SIG-M5 treated with dmso at 0.1 percent for 504 hours (cell line): ENCODE results near the gene TULP1.
A peak's percentile ranks its signal among the peaks of the same experiment; 100 is the strongest.
"Not testable (repeated sequence)": the region's sequence is repeated elsewhere in the genome, so short reads cannot be mapped to it uniquely, and the experiment has no call there.

Source experiments
- DNase-seq: peaks from one replicate; lab custom pipeline; 2025; ENCODE audit not compliant: unreplicated experiment; lab: John Stamatoyannopoulos, UW

TULP1 gene

DNA sequence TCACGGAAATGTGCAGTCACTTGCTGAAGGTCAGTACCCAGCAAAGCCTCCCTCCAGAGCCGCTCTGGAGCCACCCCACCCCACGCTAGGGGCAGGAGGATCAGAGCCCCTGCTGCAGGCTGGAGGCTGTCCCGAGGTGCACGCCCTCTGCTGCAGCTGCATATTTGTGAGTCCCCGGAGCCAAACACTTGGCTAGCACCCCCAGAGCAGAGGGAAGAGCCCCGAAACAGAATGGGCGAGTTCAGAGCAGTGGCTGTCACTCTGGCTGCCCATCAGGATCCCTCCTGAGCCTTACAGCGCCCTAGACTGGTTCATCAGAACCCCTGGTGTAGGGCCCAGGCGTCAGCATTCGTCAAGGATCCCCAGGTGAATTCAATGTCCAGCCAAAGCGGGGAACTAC is 9.5 kb upstream of the TULP1 start:
- no peak for DNase-seq

GRCh38 chr6:35521235-35521634 is 8.5 kb upstream of the TULP1 start:
- DNase-seq, result no peak

- DNase-seq, result no peak
Observed at GRCh38 chr6:35519313-35520015, 6.8 kb upstream of the TULP1 start.

- no peak for DNase-seq
Observed at GRCh38 chr6:35518566-35519312, 6.0 kb upstream of the TULP1 start.

GRCh38 chr6:35517978-35518377 is 5.3 kb upstream of the TULP1 start:
- not testable (repeated sequence) for DNase-seq

- DNase-seq, result no peak
Observed at GRCh38 chr6:35516712-35517111, 4.0 kb upstream of the TULP1 start.

GRCh38 chr6:35515939-35516338 is 3.2 kb upstream of the TULP1 start:
- not testable (repeated sequence) for DNase-seq

- DNase-seq, result no peak
Observed at GRCh38 chr6:35514587-35514986, 1.9 kb upstream of the TULP1 start.

DNA sequence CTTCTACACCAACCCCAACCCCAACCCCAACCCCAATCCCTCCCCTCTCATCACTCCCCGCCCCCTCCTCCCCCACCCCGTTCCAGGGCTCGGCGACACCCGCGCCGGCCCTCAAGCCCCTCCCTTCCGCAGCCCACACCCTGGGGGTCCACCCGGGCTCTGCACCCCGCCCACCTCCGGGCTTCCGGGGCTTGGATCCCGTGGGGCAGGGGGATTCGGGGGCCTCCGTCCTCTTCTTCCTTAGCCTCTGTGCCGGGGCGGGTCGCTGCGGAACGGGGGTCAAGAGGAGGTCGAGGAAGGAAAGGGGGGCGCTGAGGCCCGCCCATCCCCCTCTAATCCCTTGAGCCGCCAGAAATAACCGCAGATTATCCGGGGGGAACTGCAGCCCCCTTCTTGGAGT is 690 bp downstream of the TULP1 start:
- no peak for DNase-seq

DNA sequence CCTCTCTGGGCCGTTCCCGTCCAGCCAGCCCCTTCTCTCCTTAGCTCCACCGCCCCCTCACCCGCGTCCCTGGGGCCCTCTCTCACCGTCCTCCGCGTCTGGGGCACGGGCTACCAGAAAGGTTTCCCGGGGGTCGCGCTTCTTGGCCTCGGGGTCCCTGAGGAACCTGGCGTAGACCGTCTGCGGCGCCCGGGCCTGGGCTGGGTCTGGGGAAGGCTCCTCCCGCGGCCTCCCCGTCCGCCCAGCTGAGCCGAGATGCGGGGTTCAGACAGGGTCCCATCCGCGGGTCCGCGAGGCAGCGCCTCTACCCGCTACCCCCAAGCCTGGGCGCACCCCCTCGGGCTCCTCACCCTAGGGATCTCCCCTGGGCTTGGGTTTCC is 1.1 kb downstream of the TULP1 start:
- DNase-seq, result no peak

DNA sequence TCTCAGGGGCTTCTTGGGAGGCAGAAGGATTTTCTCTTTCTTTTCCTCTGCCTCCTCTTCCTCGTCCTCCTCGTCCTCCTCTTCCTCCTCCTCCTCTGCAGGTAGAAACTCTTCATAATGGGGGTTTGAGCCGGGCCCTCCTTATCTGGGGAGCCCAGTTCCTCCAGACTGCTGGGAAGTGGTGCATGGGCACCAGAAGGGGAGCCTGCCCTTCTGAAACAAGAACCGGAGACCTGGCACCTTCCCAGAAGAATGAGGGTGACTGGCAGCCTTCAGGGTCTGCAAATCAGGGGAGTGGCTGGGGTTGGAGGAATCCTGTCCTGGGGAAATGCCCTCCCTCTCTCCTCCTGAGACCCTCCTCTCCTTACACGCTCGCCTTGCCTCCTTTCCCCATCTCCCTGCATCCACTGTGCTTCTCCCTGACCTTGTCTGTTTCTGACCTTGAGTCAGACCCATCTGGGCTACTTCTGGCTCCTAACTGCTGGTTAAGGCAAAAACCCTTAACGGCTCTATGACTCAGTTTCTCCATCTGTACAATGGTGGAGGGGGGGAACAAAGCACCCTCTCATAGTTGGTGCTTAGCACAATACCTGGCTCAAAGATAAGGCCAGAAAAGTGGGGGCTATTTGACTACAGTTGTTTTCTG is 1.7 kb downstream of the TULP1 start:
- DNase-seq, result no peak

DNA sequence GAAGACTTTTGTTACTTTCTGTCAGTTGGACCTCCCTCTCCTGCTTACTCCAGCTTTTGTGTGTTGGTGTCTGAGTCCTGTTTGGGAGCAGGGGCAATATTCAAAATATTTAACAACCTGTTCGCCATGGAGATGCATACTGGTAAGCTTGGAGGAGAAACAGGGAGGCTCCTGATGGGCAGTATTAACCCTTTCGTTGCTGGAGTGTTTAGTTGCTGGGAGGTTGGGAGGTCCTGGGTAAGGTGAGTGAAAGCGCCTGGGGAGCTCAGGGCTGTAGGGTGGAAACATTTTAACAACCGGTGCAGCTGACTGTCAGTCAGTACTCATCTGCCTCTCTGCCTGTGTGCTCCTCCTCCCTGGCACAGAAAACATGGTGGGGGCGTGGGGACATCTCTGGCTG is 4.2 kb downstream of the TULP1 start:
- DNase-seq, result no peak

GRCh38 chr6:35508027-35508426 is 4.7 kb downstream of the TULP1 start:
- no peak for DNase-seq

DNA sequence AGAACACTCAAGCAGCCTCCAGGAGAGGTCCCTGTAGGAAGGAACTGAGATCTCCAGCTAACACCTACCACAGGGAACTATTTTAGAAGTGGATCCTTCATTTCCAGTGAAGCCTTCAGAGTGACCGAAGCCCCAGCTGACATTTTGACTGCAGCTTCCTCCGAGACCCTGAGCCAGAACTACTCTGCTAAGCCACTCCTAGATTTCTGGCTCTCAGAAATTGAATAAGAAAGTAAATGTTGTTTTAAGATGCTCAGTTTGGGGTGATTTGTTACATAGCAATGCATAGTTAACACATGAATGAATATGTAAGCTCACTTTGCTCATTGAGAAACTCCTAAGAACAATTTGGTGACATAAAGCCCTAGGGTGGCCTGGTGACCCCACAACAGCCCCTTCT is 5.5 kb downstream of the TULP1 start:
- DNase-seq, result no peak

GRCh38 chr6:35506536-35506935 is 6.2 kb downstream of the TULP1 start:
- DNase-seq, result no peak

DNA sequence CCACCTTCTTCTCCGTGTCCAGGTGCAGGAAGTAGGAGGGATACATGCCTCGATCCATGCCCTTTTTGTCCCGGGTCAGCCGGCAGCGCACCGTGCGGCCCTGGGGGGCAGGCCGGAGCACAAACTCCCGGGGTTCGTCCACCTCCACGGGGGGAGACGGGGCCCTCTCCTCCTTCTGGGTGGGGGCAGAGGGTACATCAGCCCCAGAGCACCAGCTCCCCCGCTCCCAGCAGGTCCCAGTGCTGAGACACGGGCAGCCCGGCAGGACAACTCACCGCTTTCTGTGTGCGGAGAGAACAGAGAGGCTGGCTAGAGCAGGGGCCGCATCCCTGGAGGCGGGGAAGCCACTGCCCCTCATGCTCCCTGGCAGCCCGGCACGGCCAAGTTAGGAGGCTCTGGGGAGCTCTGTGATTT is 6.7 kb downstream of the TULP1 start:
- no peak for DNase-seq

DNA sequence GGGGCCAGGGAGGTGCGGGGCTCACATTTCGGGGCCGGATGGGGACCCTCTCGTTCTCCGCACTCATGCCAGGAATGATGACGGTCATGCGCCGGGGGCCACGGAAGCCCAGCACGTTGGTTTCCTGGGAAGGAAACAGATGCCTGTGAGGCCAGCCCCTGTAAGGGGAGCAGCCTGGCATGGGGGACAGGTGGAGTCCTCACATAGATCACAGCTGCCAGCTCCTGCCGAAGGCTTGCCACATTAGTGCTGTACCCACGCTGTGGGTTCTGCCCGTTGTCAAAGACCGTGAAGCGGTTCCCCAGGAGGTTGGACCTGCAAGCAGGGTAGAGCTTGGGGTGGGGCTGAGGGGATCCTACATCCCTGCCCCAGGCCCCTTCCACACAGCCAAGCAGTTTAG is 9.2 kb downstream of the TULP1 start:
- DNase-seq, result no peak

DNA sequence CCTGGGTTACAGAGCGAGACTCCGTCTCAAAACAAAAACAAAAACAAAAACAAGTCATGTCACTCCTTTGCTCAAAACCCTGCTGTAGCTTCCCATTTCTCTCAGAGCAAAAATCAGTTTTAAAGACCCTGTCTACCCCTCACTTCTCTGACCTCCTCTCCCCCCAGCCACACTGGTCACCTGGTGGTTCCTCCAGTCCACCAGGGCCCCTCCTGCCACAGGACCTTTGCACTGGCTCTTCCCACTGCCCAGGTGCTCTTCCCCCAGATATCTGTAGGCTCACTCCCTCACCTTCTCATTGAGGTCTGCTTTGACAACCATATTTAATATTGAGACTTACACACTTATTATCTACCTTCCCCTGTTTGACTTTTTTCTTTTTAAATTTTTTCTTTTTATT is 10.9 kb downstream of the TULP1 start:
- no peak for DNase-seq

GRCh38 chr6:35500782-35501181 is 11.9 kb downstream of the TULP1 start:
- no peak for DNase-seq

GRCh38 chr6:35499372-35499771 is 13.3 kb downstream of the TULP1 start:
- no peak for DNase-seq

GRCh38 chr6:35498422-35499067 is 14.2 kb downstream of the TULP1 start:
- peak; percentile 13 for DNase-seq
